Measurements from ENCODE around the gene KLHL33.

DNA sequence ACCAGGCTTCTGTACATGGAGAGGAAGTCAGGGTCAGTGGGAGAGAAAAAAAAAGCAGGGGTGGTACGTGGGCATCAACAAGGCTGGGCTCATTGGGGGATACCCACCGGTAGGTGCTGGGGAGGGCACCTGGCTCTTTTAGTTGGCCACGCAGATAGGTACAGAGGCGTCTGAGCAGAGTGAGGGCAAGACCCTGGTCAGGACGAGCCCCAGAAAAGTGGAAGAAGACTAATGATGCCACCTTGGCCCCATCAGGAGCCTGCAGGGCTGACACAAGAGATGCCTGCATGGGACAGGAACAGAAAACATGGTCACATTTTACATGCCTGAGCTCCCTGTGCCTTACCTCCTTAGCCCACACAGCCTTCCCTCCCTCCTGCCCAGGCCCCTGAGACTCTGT, 52.3 kb downstream of the KLHL33 start:
- TF ChIP-seq, protein P1, sequence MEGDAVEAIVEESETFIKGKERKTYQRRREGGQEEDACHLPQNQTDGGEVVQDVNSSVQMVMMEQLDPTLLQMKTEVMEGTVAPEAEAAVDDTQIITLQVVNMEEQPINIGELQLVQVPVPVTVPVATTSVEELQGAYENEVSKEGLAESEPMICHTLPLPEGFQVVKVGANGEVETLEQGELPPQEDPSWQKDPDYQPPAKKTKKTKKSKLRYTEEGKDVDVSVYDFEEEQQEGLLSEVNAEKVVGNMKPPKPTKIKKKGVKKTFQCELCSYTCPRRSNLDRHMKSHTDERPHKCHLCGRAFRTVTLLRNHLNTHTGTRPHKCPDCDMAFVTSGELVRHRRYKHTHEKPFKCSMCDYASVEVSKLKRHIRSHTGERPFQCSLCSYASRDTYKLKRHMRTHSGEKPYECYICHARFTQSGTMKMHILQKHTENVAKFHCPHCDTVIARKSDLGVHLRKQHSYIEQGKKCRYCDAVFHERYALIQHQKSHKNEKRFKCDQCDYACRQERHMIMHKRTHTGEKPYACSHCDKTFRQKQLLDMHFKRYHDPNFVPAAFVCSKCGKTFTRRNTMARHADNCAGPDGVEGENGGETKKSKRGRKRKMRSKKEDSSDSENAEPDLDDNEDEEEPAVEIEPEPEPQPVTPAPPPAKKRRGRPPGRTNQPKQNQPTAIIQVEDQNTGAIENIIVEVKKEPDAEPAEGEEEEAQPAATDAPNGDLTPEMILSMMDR (IDR thresholded peaks at IDR 0.05): no peak
- no peak for TF ChIP-seq POLR2AphosphoS5 (IDR thresholded peaks at IDR 0.05; ENCODE audit: low read depth, low read length)

Measured in Panc1 (cell line).